GM12874 (cell line): ENCODE results near the gene OR5P2.

ENCODE experiments used
- TF ChIP-seq, protein P1 (sequence below): IDR thresholded peaks from 2 replicates; pipeline ENCODE4 v1.5.1; 2011; ENCODE audit warnings: low read depth, mild to moderate bottlenecking, control low read depth, low read length, moderate library complexity; ENCODE audit not compliant: insufficient read depth

The OR5P2 gene, protein sequence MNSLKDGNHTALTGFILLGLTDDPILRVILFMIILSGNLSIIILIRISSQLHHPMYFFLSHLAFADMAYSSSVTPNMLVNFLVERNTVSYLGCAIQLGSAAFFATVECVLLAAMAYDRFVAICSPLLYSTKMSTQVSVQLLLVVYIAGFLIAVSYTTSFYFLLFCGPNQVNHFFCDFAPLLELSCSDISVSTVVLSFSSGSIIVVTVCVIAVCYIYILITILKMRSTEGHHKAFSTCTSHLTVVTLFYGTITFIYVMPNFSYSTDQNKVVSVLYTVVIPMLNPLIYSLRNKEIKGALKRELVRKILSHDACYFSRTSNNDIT

GRCh38 chr11:7796842-7797241 is at the start of gene OR5P2:
Gene OR5P2 (minus strand): TSS chr11:7796942. CDS start chr11:7796942, 0 bp downstream.
- TF ChIP-seq, protein P1, sequence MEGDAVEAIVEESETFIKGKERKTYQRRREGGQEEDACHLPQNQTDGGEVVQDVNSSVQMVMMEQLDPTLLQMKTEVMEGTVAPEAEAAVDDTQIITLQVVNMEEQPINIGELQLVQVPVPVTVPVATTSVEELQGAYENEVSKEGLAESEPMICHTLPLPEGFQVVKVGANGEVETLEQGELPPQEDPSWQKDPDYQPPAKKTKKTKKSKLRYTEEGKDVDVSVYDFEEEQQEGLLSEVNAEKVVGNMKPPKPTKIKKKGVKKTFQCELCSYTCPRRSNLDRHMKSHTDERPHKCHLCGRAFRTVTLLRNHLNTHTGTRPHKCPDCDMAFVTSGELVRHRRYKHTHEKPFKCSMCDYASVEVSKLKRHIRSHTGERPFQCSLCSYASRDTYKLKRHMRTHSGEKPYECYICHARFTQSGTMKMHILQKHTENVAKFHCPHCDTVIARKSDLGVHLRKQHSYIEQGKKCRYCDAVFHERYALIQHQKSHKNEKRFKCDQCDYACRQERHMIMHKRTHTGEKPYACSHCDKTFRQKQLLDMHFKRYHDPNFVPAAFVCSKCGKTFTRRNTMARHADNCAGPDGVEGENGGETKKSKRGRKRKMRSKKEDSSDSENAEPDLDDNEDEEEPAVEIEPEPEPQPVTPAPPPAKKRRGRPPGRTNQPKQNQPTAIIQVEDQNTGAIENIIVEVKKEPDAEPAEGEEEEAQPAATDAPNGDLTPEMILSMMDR, result no peak

GRCh38 chr11:7846003-7846402 is 49.3 kb upstream of the OR5P2 start:
- TF ChIP-seq, protein P1, result no peak

- TF ChIP-seq, protein P1, result no peak
Observed at GRCh38 chr11:7844986-7845385, 48.2 kb upstream of the OR5P2 start.

DNA sequence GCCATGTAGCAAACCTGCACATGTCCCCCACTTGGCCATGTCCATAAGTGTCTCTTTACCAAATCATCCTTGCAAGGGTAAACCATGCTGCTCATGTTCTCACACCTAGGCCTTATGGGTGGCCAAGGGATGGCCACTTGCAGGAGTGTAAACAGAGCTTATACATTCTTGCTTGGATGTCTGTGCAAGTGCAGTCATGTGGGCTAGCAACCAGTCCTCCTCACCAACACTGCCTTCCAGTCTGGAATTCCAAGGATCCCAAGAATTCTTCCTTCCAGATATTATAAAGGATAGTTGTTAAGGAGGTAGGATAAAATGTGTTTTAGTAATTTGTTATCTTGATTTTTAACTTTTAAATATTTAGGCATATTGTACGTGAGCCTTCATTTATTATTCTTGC is 47.8 kb upstream of the OR5P2 start:
- TF ChIP-seq, protein P1, result no peak

GRCh38 chr11:7840578-7840977 is 43.8 kb upstream of the OR5P2 start:
- TF ChIP-seq, protein P1, result no peak

- TF ChIP-seq, protein P1, result no peak
Observed at GRCh38 chr11:7833527-7833926, 36.8 kb upstream of the OR5P2 start.

DNA sequence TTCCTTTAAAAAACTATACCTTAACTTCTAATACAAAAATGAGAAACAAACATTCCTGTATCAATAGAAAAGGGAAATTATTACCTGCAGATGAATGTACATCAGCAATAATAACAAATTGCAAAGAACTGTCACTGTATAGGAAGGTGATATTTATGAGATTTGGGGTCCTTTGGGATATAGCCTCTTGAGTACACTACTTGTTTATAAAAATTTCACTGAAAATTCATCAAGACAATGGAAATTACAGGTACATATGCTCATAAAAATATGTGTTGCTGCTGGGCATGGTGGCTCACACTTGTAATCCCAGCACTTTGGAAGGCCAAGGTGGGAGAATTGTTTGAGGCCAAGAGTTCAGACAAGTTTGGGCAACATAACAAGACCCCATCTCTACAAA is 34.0 kb upstream of the OR5P2 start, which contains the start of gene OR5P3:
TSS of gene OR5P3 (minus strand) at position 101 of the 400 bp plus-strand sequence.
- TF ChIP-seq, protein P1, result no peak
